Measurements from ENCODE around the gene CDKN2AIPNL. TPM values are rescaled to one million over a fixed set of nuclear protein-coding genes. Genes with fewer than 3 reads are reported as not detected.

CDKN2AIPNL gene
- total and polyA plus RNA-seq, 11 donors, result 26.6 to 87.5 (median 32.4) TPM

DNA sequence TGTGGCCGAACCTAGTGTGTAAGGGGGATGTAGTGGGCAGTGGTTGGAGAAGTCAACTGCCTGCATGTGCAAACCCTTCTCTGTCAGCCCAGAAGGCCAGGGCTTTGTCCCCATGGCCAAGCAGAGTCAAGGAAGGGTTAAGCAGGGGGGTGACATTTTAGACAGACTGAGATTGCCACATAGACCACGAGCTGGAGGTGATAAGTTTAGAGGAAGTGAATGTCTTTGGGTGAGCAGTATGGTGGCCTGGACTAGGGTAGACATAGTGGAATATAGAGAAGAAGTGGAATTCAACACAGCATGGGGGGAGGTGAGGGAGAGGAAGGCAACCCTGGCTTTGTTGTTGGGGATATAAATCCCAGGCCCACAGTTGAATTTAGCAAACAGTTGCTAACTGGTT, 38.7 kb upstream of the CDKN2AIPNL start:
- H3K4me1 ChIP-seq, result peaks cover 0 to 17% (median 7%) of the 10 kb centered on the region in 12 donors
- DNase-seq, result no peak
- TF ChIP-seq POLR2A (IDR thresholded peaks at IDR 0.05), result no peak
- TF ChIP-seq, protein P1, sequence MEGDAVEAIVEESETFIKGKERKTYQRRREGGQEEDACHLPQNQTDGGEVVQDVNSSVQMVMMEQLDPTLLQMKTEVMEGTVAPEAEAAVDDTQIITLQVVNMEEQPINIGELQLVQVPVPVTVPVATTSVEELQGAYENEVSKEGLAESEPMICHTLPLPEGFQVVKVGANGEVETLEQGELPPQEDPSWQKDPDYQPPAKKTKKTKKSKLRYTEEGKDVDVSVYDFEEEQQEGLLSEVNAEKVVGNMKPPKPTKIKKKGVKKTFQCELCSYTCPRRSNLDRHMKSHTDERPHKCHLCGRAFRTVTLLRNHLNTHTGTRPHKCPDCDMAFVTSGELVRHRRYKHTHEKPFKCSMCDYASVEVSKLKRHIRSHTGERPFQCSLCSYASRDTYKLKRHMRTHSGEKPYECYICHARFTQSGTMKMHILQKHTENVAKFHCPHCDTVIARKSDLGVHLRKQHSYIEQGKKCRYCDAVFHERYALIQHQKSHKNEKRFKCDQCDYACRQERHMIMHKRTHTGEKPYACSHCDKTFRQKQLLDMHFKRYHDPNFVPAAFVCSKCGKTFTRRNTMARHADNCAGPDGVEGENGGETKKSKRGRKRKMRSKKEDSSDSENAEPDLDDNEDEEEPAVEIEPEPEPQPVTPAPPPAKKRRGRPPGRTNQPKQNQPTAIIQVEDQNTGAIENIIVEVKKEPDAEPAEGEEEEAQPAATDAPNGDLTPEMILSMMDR (IDR thresholded peaks at IDR 0.05), result no peak

DNA sequence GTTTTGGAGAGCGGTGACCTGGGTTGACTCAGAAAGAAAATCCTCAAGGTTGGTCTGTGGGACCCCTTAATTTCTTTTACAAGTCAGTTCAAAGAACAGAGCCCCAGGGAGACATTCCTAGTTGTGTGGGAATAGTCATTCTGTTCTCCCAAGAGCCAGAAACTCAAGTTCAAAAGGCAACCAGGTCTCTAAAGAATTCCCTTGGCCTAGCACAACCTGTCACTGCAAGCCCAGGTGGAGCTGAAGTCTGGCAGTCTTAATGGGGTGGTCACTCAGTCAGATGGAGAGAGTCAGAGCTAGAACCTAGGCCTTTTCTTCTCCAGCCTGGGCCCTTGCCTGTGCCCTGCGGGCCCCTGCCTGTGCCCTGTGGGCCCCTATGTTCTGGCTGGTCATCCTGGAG, 37.5 kb upstream of the CDKN2AIPNL start:
- Histone ChIP-seq H3K27me3 (no peaks in the 10 kb centered on the region), H3K27ac (no peak overlapping the region), H3K36me3 (no peaks in the 10 kb centered on the region), H3K4me1 (peaks cover 0 to 17% (median 7%) of the 10 kb centered on the region in 12 donors), H3K4me3 (no peak overlapping the region), H3K9me3 (no peaks in the 10 kb centered on the region)
- WGBS, 4 donors, result 86 to 96% (median 94%) methylated on average over 2 of the region's 2 CpGs
- intact Hi-C loops (cut with DNase I), result no loop called here
- ATAC-seq (no peak), DNase-seq (no peak)
- TF ChIP-seq, protein P1 (IDR thresholded peaks at IDR 0.05), result no peak
- TF ChIP-seq POLR2A (IDR thresholded peaks at IDR 0.05), result no peak

More for the DNA sequence above, 38.7 kb upstream of the CDKN2AIPNL start:
- H3K27ac ChIP-seq, result no peak overlapping the region
- intact Hi-C loops (cut with DNase I), result no loop called here
- WGBS, 4 donors, result 57 to 75% (median 72%) methylated on average over 2 of the region's 2 CpGs
- H3K27me3 ChIP-seq, result no peaks in the 10 kb centered on the region
- no peaks in the 10 kb centered on the region for H3K9me3 ChIP-seq
- ATAC-seq, result no peak
- H3K36me3 ChIP-seq, result no peaks in the 10 kb centered on the region
- no peak overlapping the region for H3K4me3 ChIP-seq

DNA sequence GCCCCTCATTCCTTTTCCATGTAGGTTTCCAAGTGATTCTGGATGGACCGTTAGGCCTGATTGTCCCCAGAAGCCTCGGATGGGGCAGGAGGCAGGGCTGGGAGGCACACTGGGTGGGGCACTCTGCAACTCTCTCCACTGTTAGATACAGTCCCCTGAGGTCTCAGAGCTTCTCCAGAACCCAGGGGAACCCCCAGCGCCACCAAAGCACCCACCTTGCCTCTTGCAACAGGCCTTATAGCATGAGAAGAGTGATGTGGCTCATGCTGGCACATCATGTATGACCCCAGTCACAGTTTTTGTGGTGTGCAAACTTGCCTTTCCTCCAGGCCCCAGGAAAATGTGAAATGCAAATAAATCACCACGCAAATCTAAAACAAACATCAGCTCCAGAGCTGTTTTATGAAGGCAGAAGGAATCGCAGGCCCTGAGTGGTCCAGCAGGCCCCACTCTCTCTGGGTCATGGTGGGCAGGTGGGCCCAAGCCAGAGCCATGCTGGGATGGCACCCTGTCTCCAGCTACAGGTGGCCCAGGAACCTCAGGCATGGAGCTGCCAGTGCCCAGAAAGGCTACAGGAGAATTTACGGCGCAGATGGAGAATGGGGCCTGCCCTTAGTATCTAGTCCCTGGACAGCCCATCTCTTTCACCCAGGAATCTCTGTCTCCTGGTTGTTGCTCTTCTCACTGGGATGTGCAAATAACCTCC, 36.3 kb upstream of the CDKN2AIPNL start:
- no peaks in the 10 kb centered on the region for H3K9me3 ChIP-seq
- intact Hi-C loops (cut with DNase I), result no loop called here
- ATAC-seq, result no peak
- H3K27me3 ChIP-seq, result no peaks in the 10 kb centered on the region
- no peak overlapping the region for H3K27ac ChIP-seq
- 89 to 95% (median 92%) methylated on average over 7 of the region's 7 CpGs for WGBS, 4 donors
- no peaks in the 10 kb centered on the region for H3K36me3 ChIP-seq
- H3K4me1 ChIP-seq, result peaks cover 0 to 17% (median 7%) of the 10 kb centered on the region in 12 donors
- TF ChIP-seq, protein P1 (IDR thresholded peaks at IDR 0.05), result no peak
- TF ChIP-seq POLR2A (IDR thresholded peaks at IDR 0.05), result no peak
- no peak for DNase-seq
- no peak overlapping the region for H3K4me3 ChIP-seq

DNA sequence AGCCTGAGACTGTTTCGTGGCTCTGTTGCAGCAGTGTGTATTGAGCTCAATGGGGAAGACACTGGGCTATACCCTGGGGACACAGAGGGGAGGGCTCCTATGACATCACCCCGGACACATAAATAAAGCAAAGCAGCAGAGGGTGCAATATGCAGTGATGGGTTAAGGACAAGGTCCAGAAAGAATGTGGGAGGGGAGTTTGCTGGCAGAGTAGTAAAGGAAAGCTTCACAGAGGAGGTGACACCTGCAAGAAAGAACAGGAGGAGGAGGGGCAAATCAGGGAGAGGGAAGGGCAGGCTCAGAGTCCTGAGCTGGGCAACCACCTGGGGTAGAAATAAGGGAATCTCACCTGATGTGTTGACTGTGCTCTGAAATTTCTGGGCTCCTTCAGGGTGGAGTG, 35.3 kb upstream of the CDKN2AIPNL start:
- no peak for ATAC-seq
- no peaks in the 10 kb centered on the region for H3K9me3 ChIP-seq
- intact Hi-C loops (cut with DNase I), result no loop called here
- WGBS, 4 donors, result 57 to 69% (median 62%) methylated on average over 2 of the region's 2 CpGs
- TF ChIP-seq, protein P1 (IDR thresholded peaks at IDR 0.05), result no peak
- no peak for TF ChIP-seq POLR2A (IDR thresholded peaks at IDR 0.05)
- DNase-seq, result no peak
- no peak overlapping the region for H3K4me3 ChIP-seq
- no peak overlapping the region for H3K27ac ChIP-seq
- H3K4me1 ChIP-seq, result peaks cover 0 to 12% (median 4%) of the 10 kb centered on the region in 12 donors
- H3K27me3 ChIP-seq, result no peaks in the 10 kb centered on the region
- H3K36me3 ChIP-seq, result no peaks in the 10 kb centered on the region
